Activated CD4-positive, alpha-beta T cell treated with anti-CD3 and anti-CD28 coated beads, Interleukin-2, amount 50 U/mL, for 4 hours (primary cell): Measurements from ENCODE around the gene SMARCA2.

Source experiments
- DNase-seq, 2 experiments: peaks; one replicate each; pipeline ENCODE4 v3.0.0-alpha.2; 2020

SMARCA2 gene

DNA sequence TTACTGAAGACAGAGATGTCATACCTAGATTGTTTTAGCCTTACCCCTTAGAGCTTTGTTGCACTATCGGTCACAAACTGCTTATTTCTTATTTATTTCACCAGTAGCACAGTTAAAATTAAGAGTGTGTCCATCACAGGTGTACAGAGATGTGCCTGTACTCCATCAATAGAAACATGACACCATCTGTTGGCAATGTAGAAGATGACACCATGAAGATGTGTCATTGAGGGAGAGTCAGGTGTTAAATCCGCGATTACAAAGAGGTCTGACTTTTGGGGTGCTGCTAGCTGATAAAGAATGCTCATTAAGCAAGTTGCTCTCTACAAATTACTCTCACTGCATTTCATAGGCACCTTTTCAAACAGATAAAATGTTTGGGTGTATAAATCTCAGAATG lies 164.4 kb downstream of the SMARCA2 start:
- DNase-seq, result no peak

DNA sequence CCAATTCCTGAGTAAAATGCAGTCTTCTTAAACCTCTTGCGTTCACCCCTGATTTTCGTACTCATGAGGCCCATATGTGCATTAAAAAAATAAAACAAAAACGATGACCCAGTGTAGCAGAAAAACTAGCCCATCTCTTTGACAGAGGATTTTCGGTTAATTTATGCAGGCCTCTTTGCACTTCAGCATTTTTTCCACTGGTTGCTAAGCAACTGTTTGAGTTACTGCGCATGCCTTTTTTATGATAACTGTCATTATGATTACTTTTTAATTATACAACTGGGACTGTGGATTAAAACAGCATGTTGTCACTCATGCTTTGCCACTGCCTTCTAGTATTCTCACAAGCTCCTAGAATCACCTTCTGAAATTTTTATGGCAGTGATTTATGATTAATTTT lies 165.0 kb downstream of the SMARCA2 start:
- no peak for DNase-seq

DNA sequence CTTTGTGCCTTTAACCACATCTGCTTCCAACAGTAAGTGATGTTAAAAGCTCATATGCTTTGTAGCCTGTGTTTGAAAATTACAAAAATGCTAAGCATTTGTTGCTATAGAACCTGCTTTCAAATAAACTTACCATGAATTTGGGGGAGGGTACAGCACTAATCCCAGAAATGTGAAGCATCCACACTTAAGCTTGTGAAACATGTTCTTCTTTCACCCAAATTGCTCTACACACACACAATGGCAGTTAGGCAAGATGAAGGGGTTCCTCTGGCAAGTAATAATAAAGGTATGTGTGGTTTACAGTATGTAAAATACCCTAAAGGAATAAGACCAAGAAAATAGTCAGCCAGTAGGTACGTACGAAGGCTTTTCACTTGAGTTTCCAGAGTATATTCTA lies 165.6 kb downstream of the SMARCA2 start:
- DNase-seq, result no peak

DNA sequence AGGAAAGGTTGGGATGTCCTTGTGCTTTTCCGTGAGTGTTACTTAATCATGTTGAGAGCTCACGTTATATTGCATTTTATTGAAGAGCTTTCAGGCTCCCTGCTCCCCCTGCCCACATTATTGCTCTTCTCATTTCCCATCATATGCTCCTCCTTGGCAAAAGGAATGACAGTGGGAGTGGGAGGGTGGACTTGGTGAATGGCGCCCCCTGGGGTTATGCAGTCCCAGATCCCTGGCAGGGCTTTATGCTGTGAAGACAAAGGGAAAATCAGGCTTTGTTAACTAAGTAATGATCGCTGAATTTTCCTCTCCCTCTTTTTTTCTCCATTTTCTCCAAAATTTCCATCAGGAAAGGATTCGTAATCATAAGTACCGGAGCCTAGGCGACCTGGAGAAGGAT lies 166.6 kb downstream of the SMARCA2 start:
- DNase-seq, result peak in 1 of 2 experiments; percentile 13

DNA sequence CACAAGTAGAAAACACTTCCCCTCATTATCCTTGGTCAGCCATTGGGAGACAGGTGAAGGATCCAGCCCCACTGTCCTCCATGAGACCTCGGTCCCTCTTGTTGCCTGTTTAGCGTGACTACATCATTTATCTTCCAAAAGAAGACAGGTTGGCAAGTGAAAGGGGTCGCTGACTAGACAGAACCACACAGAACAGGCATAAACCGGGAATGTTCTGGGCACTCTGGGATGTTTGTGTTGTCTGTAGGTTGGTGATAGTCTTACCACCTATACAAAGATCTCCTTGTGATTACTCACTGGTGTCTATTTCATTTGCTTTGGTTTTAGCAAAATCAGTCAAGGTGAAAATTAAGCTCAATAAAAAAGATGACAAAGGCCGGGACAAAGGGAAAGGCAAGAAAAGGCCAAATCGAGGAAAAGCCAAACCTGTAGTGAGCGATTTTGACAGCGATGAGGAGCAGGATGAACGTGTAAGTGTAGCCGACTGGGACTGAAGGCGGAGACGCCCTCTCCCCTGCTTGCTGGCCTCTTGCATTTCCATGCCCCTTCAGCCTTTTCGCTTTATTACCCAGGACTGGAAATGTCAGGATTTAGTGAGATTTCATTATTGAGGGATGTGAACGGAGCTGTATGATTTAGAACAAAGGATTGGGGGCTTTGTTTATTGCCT lies 175.9 kb downstream of the SMARCA2 start:
- no peak for DNase-seq

DNA sequence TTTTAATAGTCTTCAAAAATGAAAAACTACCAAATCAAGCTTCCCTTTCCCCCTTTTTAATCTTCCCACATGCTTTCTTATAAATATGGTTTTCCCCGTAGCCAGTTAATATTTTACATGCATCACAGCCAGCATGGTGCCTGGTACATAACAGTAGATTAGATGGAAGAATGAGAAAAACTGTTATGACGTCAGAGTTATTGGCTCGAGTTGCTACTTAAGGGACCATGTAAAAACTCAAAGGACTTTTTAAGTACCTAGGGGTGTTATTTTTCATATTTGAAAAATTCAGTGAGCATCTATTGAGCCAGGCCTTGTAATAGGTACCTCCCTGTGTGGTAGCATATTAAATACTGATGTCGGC lies 176.4 kb downstream of the SMARCA2 start:
- DNase-seq, result no peak

DNA sequence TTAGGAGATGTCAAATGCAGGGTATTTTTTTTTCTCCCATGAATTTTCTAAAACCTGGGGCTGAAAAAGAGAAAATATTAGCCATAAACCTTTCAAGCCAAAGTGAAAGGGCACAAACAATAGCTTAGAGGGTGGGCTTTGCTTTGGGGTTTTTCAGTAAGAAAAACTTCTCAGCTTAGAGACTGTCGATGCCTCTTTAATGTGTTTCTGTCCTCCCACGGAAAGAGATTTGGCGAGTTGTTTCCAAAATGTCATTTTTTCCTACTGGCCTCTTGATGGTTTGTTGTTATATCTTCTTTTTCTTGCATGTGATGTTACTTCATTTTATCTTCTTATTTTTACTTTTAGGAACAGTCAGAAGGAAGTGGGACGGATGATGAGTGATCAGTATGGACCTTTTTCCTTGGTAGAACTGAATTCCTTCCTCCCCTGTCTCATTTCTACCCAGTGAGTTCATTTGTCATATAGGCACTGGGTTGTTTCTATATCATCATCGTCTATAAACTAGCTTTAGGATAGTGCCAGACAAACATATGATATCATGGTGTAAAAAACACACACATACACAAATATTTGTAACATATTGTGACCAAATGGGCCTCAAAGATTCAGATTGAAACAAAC lies 177.3 kb downstream of the SMARCA2 start:
- DNase-seq, result no peak

DNA sequence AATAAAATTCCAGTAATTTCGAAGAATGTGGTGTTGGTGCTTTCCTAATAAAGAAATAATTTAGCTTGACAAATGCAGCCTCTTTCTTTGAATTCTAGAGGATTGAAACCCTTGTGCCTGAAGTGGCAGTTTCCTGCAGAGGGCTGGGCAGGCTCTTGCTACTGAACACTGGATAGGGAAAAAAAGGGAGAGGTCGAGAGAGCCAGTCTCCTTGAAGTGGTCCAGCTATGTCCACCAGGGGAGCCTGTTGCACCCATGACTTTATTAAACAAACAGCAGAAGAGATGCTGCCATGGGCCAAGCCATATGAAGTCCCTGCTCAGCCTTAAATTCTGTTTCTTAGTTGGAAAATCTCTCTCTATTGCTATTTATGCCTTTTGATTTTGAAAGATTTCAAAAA lies 178.4 kb downstream of the SMARCA2 start:
- DNase-seq, result no peak

DNA sequence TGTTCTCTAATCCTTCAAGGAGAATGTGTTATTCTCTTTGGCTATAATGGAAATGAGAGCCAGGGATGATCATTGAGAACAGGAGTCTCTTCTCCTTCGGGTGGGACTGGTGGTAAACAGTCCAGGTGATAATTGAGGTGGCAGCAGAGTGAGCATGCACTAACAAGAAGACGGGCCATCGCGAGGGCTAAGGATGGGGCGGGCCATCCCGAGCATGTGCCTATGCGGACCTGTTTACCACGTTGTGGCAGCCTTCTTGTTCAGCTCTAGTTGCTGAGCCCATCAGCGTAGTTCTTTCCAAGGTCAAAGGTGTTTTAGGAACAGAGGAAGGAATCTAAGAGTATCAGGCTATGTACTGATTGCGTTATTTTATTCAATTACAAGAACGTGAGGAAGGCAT lies 180.1 kb downstream of the SMARCA2 start:
- no peak for DNase-seq

DNA sequence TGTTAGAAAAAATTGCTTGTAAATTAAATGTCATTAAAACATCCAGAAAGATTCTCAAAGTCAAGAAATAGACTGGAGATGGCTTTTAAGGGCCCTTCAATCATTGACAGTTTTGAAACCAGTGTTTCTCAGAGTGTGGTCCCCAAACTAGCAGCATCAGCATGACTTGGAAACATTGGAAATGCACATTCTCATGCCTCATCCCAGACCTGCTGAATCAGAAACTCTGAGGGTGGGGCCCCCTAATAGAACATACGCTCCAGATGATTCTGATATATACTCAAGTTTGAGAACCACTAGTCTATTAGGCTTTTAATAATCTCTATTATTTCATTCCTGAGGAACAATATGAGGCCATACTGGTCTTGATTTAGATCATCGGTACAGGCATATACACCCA lies 181.6 kb downstream of the SMARCA2 start:
- DNase-seq, result no peak

DNA sequence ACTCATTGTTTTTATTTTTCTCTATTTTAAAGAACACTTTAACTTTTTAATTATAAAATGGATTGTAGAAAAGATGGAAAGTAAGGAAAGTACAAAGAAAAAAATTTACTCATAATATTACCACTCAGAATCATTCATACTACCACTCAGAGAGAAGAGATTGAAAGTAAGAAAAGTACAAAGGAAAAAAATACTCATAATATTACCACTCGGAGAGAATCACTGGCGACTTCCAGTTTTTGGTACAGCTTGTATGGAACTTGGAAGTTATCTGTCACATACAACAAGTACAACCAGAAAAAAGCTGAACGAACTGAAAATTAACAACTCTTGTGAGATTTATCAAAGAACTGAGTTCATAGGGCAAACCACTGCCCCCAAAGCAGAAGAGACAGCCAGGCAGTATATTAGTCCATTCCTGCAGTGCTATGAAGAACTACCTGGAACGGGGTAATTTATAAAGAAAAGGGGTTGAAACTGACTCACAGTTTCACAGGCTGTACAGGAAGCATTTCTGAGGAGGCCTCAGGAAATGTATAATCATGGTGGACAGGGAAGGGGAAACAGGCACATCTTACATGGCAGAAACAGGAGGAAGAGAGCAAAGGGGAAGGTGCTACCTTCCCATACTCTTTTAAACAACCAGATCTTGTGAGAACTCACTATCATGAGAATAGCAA lies 183.9 kb downstream of the SMARCA2 start:
- no peak for DNase-seq

DNA sequence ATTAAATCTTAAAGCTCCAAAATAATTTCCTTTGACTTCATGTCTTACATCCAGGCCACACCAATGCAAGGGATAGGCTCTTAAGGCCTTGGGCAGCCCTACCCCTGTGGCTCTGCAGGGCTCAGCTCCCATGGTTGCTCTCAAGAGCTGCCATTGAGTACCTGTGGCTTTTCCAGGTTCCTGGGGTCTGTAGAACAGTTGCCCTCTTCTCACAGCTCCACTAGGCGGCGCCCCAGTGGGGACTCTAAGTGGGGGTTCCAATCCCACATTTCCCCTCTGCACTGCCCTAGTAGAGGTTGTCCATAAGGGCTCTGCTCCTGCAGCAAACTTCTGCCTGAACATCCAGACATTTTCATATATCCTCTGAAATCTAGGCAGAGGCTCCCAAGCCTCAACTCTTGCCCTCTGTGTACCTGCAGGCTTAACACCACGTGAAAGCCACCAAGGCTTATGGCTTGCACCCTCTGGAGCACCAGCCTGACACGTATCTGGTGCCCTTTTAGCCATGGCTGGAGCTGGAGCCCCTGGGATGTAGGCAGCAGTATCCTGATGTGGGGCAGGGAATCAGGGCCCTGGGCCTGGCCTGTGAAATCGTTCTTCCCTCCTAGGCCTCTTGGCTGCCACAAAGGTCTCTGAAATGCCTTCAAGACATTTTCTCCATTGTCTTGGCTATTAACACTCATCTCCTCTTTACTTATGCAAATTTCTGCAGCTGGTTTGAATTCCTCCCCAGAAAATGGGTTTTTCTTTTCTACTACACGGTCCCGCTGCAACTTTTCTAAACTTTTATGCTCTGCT lies 185.1 kb downstream of the SMARCA2 start:
- no peak for DNase-seq

DNA sequence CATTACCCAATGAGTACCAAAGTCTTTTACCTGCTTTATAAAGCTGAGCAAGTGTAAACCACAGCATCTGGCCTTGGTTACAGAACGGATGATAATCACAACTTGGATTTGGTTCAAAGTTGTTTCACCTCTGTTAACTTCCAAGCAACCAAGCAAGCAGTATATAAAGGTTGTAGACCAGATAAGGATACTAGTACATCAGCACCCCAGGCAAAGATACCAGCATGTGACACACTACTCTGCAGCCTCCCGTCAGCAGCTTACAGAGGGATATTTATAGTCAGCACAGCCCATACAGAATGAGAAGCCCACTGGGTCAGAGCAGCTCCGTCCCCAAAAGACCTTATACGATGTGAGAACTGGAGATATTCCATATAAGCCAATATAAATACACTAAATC lies 193.3 kb downstream of the SMARCA2 start:
- DNase-seq, result no peak

DNA sequence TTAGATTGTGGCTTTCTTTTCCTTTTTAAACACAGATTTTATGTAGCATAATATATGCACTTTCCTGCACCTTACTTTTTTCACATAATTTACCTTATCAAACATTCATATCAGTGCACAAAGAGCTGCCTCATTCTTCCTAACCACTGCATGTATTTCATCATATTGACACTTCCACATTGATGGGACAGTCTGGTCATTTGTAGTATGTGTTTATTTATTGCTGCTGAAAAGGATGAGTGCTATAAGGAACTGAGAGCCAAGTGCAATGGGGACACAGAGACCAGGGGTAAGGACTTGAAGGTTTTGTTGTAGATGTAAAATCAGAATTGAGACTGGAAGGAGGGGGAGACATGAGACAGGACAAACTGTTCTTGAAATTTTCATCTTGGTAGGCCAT lies 193.8 kb downstream of the SMARCA2 start:
- DNase-seq, result no peak

DNA sequence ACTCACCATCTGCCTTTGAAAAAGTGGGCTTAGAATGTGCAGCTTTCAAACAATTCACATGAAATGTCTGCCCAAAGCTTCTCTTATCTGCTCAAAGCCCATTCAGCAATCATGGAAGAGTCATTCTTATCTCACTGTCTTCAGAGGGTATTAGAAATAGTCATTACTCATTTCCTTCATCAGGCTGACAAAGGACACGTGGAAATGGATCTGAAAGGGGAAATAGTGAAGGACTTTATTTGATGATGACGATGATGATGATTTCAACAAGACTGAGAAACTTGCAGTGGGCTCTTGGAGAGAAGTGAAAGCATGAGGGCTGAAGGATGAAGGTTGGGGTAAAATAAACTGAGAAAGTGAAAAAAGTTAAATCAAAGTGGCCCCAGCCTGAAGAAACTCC lies 194.3 kb downstream of the SMARCA2 start:
- DNase-seq, result no peak

DNA sequence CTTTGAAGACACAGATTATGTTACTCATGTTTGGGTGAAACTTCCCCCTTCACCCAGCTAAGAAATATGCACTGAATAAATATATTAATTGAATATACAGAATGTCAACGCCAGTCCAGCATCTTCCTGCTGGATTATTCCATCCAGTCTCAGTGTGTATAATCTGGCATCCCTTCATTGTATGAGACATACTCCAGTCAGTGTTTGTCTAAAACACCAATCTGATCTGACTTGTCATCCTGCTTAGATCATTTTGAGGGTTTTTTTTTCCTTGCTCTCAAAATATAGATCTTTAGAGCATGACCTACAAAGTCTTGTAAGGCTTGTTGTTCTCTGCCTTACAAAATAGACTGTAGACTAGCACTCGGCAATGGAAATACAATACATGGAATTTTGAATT lies 195.1 kb downstream of the SMARCA2 start:
- DNase-seq, result no peak

DNA sequence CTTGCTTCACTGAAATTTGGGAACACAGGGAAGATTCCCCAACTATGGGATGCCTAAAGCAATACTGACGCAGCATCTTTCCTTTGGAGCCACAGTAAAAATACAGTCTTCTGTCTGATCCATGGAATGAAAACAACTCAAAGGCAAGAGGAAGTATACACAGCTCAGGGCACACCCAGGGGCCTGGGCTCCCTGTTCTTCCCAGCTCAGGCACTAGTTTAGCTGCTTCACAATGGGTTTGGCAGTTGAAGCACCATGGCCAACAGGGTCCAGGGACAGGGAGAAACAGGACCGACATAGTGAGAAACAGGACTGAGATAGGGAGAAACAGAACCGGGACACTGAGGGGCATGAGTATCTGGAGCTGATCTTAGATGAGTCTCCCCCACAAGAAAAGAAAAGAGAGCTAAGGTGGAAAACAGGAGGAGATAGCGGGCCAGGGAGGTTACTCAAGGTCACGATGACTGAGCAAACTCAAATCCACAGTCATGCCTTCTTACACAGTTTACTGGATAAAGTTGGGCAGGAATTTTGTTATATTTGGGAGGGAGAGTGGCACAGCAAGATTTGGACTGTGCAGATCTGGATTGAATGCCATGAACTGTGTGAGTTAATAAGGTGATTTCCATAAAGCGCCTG lies 198.8 kb downstream of the SMARCA2 start:
- no peak for DNase-seq

DNA sequence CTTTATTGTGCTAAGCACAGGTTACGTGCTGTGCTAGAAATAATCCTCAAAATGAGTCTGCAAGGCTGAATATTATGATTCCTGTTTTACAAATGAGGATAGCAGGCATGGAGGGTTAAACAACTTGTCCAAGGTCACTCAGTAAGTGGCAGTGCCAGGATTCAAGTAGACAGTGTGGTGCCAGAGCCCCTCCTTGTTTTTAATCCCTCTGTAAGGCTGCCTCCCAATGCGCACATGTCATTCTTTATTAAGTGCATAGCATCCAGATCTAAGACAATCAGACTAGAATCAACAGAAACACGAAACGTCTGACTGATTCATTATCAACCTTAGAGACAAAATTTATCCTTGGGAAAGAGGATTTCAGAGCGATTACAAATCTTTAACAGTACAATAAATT lies 199.6 kb downstream of the SMARCA2 start:
- no peak for DNase-seq

DNA sequence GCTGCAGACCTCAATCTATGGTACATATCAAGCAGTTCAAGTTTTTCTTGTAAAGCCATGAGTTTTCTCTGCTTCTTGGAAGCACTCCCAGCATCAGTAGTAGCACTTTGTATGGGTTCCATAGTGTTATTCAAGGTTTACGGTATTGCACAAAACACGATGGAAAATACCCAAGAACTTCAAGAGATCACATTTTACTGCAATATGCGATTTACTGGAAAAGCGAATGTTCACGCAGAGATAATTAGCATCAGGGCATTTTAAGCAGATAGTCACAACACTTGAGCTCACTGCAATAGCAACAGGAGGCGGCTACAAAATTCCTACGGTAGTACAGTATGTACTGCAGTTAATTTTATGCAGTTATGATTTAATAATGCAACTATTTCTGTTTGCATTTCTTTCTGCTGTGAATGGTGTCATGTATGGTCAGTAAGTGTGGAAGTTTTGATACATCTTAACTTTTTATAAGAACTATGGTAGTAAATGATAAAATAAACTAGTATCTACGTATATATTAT lies 200.8 kb downstream of the SMARCA2 start:
- no peak for DNase-seq

DNA sequence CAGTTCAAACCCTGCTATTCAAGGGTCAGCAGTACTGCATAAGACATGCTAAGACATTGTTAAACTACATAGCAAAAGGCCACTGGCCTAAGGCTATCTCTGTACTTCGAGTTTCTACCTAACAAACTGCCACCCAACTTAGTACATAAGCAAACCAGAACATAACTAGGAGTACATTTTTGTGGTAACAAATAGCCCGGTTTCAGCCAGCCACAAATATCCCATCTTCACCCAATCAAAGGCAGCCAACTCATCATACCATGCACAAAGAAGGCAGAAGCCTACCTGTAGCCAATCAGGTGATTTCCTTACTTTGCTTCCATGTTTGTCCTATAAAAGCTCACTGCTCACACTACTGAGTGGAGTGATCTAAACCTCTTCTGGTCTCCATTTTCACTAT lies 201.4 kb downstream of the SMARCA2 start:
- DNase-seq, result no peak

DNA sequence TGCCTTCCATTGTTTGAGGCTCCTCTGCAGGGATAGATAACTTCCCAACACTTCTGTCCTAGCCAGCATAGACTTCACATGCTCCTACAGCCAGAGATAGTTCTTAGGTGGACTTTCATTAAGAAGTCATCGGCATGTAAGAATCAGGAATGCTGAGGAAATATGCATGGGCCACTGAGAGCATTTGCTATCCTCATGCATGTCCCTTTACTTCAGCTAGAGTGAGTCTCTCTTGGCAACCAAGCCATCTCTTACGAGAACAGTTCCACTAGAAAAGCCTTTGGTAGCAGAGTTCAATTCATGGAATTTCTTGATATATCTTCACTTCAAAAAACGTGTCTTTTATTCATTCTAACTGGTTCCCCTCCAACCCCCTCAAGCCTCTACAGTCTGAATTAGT lies 202.4 kb downstream of the SMARCA2 start:
- DNase-seq, result no peak

DNA sequence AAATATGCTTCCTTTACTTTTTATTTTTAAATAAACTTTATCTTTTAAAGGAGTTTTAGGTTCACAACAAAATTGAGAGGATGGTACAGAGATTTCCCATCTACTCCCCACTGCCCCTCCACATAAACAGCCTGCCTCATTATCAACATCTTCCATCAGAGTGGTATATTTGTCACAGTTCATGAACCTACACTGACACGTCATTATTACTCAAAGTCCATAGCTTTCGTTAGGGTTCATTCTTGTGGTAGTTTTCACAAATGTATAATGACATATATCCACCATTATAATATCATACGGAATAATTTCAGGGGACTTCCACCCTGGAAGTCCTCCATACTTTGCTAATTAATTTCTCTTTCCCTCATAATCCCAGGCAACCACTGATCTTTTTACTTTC lies 204.9 kb downstream of the SMARCA2 start:
- DNase-seq, result no peak
